ENCODE measurements around the gene PTCH2. TPM values are rescaled to one million over a fixed set of nuclear protein-coding genes. Genes with fewer than 3 reads are reported as not detected.

PTCH2 gene
- total RNA-seq, 1 donor from 2014 or later: not detected

DNA sequence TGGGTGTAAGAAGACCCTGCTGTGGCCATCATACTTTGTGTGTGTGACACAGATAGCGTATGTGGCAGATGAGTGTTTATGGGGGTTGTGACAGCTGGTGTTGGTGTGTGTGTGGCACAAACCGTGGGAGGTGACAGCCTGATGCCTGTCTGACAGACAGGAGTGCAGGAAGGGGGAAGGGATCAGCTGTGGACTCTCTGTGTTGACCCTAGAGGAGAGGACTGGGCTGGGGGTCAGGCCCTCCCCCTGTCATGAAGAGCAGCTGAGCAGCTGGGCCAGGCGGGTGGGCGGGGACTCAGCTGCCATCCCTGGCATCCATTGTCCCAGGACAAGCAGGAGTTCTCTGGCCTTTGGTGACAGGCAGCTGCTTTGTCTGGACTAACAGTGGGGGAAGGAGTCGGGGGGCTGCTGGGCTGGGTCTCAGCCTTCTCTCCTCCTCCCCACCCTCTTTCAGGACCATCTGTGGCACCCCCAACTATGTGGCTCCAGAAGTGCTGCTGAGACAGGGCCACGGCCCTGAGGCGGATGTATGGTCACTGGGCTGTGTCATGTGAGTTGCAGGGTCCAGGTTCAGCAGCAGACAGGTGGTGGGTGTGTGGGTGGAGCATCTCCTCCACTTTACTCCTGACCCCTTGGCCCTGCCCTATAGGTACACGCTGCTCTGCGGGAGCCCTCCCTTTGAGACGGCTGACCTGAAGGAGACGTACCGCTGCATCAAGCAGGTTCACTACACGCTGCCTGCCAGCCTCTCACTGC, 40.6 kb downstream of the PTCH2 start:
- TF ChIP-seq EZH2phosphoT487 (IDR thresholded peaks at IDR 0.05): no peak
- TF ChIP-seq, protein P1, sequence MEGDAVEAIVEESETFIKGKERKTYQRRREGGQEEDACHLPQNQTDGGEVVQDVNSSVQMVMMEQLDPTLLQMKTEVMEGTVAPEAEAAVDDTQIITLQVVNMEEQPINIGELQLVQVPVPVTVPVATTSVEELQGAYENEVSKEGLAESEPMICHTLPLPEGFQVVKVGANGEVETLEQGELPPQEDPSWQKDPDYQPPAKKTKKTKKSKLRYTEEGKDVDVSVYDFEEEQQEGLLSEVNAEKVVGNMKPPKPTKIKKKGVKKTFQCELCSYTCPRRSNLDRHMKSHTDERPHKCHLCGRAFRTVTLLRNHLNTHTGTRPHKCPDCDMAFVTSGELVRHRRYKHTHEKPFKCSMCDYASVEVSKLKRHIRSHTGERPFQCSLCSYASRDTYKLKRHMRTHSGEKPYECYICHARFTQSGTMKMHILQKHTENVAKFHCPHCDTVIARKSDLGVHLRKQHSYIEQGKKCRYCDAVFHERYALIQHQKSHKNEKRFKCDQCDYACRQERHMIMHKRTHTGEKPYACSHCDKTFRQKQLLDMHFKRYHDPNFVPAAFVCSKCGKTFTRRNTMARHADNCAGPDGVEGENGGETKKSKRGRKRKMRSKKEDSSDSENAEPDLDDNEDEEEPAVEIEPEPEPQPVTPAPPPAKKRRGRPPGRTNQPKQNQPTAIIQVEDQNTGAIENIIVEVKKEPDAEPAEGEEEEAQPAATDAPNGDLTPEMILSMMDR (IDR thresholded peaks at IDR 0.05): no peak
- TF ChIP-seq EZH2 (IDR thresholded peaks at IDR 0.05): no peak
- peaks cover 38% of the 10 kb centered on the region for H3K4me1 Mint-ChIP-seq
- H3K27ac Mint-ChIP-seq: peak overlapping the region; percentile 46
- H3K27ac ChIP-seq: no peak overlapping the region
- H3K4me1 ChIP-seq: peaks cover 35% of the 10 kb centered on the region
- no peak overlapping the region for H2AFZ ChIP-seq (replicated peaks)
- no peaks in the 10 kb centered on the region for H3K9me3 Mint-ChIP-seq
- H3K4me2 ChIP-seq: peak overlapping the region; percentile 57
- H3K4me3 ChIP-seq: no peak overlapping the region
- peak overlapping the region; percentile 70 for H3K4me3 Mint-ChIP-seq
- H3K9ac ChIP-seq: no peak overlapping the region
- H3K27me3 ChIP-seq: peaks cover 9% of the 10 kb centered on the region
- H3F3A ChIP-seq (ENCODE audit: low read depth): peaks cover 29% of the 10 kb centered on the region
- H3K36me3 Mint-ChIP-seq: peaks cover 9% of the 10 kb centered on the region
- H4K20me1 ChIP-seq (ENCODE audit: low read depth): peaks cover 14% of the 10 kb centered on the region
- H3K9me3 ChIP-seq (ENCODE audit: low read depth): no peaks in the 10 kb centered on the region
- H3K27me3 Mint-ChIP-seq (ENCODE audit: insufficient read depth, low read depth): peaks cover 17% of the 10 kb centered on the region
- no peaks in the 10 kb centered on the region for H3K36me3 ChIP-seq
- DNase-seq (ENCODE audit: low spot score): peak; percentile 86
- no peaks in the 10 kb centered on the region for H3K79me2 ChIP-seq (ENCODE audit: low read depth)

DNA sequence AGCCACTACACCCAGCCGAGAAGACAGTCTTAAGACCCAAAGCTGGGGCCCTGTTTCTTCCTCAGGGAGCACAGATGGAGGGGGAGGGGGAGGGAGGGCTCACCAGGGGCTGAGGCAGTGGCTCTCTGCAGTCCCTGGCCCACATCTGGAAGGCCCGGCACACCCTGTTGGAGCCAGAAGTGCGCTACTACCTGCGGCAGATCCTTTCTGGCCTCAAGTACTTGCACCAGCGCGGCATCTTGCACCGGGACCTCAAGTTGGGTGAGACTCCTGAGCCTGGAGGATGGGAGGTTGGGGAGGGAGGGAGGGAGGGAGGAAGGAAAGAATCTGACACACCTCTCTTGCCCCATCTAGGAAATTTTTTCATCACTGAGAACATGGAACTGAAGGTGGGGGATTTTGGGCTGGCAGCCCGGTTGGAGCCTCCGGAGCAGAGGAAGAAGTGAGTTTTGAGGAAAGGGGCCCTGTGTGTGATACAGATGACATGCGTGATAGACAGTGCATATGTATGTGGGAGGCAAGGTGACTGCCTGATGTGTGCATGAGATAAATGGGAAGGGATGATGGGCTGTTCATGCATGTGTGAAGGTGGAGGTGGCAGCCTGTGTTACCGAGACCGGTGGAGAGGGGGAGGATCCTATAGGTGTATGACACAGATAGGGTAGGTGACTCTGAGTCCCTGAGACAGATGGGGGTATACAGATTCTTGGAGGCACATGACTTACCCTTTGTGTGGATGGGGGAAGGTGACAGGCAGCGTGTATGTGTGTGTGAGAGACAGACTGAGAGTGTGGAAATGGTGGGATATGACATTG, 41.4 kb downstream of the PTCH2 start:
- TF ChIP-seq EZH2phosphoT487 (IDR thresholded peaks at IDR 0.05) (no peak), EZH2 (IDR thresholded peaks at IDR 0.05) (no peak)
- TF ChIP-seq, protein P1 (IDR thresholded peaks at IDR 0.05): no peak
- no peak overlapping the region for H3K27ac ChIP-seq
- no peak overlapping the region for H3K4me3 ChIP-seq

DNA sequence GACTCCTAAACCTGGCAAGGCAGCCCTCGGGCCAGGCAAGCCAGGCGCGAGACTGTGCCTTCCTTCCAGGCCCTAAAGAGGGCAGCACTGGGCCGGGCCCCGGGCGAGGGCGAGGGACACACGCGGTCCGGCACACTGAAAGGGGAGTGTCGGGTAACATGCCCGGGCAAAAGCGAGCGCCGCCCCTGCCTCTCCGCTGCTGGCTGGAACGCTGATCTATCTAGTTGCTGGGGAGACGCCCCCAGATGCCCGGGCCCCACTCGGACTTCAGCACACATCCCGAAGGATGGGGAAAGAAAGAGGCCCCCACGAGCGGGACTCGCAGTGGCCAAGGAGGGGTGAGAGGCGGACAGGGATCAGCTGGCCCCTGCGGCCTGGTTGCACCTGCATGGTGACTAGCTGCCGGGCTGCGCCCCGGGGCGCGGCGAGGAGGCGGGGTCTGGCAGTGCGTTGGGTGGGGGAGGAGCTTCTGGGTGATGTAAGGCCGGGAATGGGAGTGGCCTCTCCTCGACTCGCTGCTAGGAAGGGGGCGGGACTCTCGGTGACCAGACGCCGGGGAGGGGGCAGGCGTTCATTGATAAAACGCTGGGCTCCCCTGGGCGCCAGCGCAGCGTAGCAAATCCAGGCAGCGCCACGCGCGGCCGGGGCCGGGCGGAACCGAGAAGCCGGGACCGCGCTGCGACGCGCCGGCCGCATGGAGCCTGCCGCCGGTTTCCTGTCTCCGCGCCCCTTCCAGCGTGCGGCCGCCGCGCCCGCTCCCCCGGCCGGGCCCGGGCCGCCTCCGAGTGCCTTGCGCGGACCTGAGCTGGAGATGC, 43.1 kb downstream of the PTCH2 start, which contains the start of gene PLK3:
TSS of gene PLK3 (plus strand) at position 608 of the 815 bp plus-strand sequence. CDS start at position 695, 87 bp downstream.
- no peaks in the 10 kb centered on the region for H3K9me3 ChIP-seq (ENCODE audit: low read depth)
- H3K79me2 ChIP-seq (ENCODE audit: low read depth): no peaks in the 10 kb centered on the region
- peak within 1 kb of the TSS; percentile 97 for H3K4me2 ChIP-seq
- TF ChIP-seq, protein P1 (IDR thresholded peaks at IDR 0.05): peak; percentile 81
- no peak for TF ChIP-seq EZH2 (IDR thresholded peaks at IDR 0.05)
- H3K27ac ChIP-seq: peak within 1 kb of the TSS; percentile 82
- H3K4me3 ChIP-seq: peak within 1 kb of the TSS; percentile 75
- H3K27ac Mint-ChIP-seq: peak within 1 kb of the TSS; percentile 98
- H3K4me1 ChIP-seq: peaks cover 29% of the 10 kb centered on the region
- peaks cover 3% of the 10 kb centered on the region for H3K36me3 Mint-ChIP-seq
- H3K27me3 Mint-ChIP-seq (ENCODE audit: insufficient read depth, low read depth): peaks cover 8% of the 10 kb centered on the region
- peak within 1 kb of the TSS; percentile 83 for H2AFZ ChIP-seq (replicated peaks)
- peaks cover 9% of the 10 kb centered on the region for H3K27me3 ChIP-seq
- no peaks in the 10 kb centered on the region for H3K36me3 ChIP-seq
- peak within 1 kb of the TSS; percentile 92 for H3K4me3 Mint-ChIP-seq
- DNase-seq (ENCODE audit: low spot score): peak; percentile 98
- peaks cover 26% of the 10 kb centered on the region for H3K4me1 Mint-ChIP-seq
- peaks cover 30% of the 10 kb centered on the region for H3F3A ChIP-seq (ENCODE audit: low read depth)
- peaks cover 14% of the 10 kb centered on the region for H4K20me1 ChIP-seq (ENCODE audit: low read depth)
- H3K9me3 Mint-ChIP-seq: no peaks in the 10 kb centered on the region
- no peak within 1 kb of the TSS for H3K9ac ChIP-seq

More for the DNA sequence above, 41.4 kb downstream of the PTCH2 start:
- Mint-ChIP-seq H3K9me3 (no peaks in the 10 kb centered on the region), H3K27me3 (ENCODE audit: insufficient read depth, low read depth) (peaks cover 9% of the 10 kb centered on the region), H3K4me1 (peaks cover 30% of the 10 kb centered on the region), H3K4me3 (peak overlapping the region; percentile 90), H3K27ac (peak overlapping the region; percentile 12), H3K36me3 (peaks cover 9% of the 10 kb centered on the region)
- no peak overlapping the region for H3K9ac ChIP-seq
- no peak overlapping the region for H2AFZ ChIP-seq (replicated peaks)
- peak overlapping the region; percentile 57 for H3K4me2 ChIP-seq
- peaks cover 14% of the 10 kb centered on the region for H4K20me1 ChIP-seq (ENCODE audit: low read depth)
- no peaks in the 10 kb centered on the region for H3K36me3 ChIP-seq
- no peaks in the 10 kb centered on the region for H3K79me2 ChIP-seq (ENCODE audit: low read depth)
- peaks cover 9% of the 10 kb centered on the region for H3K27me3 ChIP-seq
- H3K4me1 ChIP-seq: peaks cover 29% of the 10 kb centered on the region
- peaks cover 26% of the 10 kb centered on the region for H3F3A ChIP-seq (ENCODE audit: low read depth)
- H3K9me3 ChIP-seq (ENCODE audit: low read depth): no peaks in the 10 kb centered on the region
- DNase-seq (ENCODE audit: low spot score): no peak

Measured in neural progenitor cell (in vitro differentiated cells).